ENCODE measurements around the gene NUP155. TPM values are rescaled to one million over a fixed set of nuclear protein-coding genes. Genes with fewer than 3 reads are reported as not detected.

The NUP155 gene
- total RNA-seq, 1 donor from 2014 or later = 17.1 TPM

- TF ChIP-seq CTCF (IDR thresholded peaks at IDR 0.05) = no peak
- Histone ChIP-seq H3K4me1 (no peaks in the 10 kb centered on the region), H3K27me3 (no peaks in the 10 kb centered on the region), H3K27ac (no peak overlapping the region), H3K4me3 (no peak overlapping the region), H3K9me3 (no peaks in the 10 kb centered on the region), H3K36me3 (peaks cover 97% of the 10 kb centered on the region)
- ATAC-seq (no peak), DNase-seq (no peak)
- intact Hi-C loops (cut with DNase I) = no loop called here
These were observed 44.4 kb downstream of the NUP155 start for GRCh38 chr5:37326536-37326935.

- no peak overlapping the region for H3K4me3 ChIP-seq
- H3K27ac ChIP-seq = no peak overlapping the region
- ATAC-seq (no peak), DNase-seq (no peak)
- no peaks in the 10 kb centered on the region for H3K27me3 ChIP-seq
- no peaks in the 10 kb centered on the region for H3K4me1 ChIP-seq
- no peak for TF ChIP-seq CTCF (IDR thresholded peaks at IDR 0.05)
- no peaks in the 10 kb centered on the region for H3K9me3 ChIP-seq
- intact Hi-C loops (cut with DNase I) = no loop called here
- peaks cover 89% of the 10 kb centered on the region for H3K36me3 ChIP-seq
These were observed 47.3 kb downstream of the NUP155 start for GRCh38 chr5:37323607-37324006.

GRCh38 chr5:37319037-37319782 is 51.7 kb downstream of the NUP155 start:
- ATAC-seq (no peak), DNase-seq (no peak)
- Histone ChIP-seq H3K4me3 (no peak overlapping the region), H3K27ac (no peak overlapping the region), H3K4me1 (no peaks in the 10 kb centered on the region), H3K36me3 (peaks cover 83% of the 10 kb centered on the region), H3K9me3 (no peaks in the 10 kb centered on the region), H3K27me3 (no peaks in the 10 kb centered on the region)
- TF ChIP-seq CTCF (IDR thresholded peaks at IDR 0.05) = no peak
- intact Hi-C loops (cut with DNase I) = loop anchor here (10.0 kb wide), 1 partner anchor 94 kb away; no protein-coding TSS in a partner anchor

GRCh38 chr5:37316027-37316426 is 54.9 kb downstream of the NUP155 start:
- DNase-seq (no peak), ATAC-seq (no peak)
- intact Hi-C loops (cut with DNase I) = loop anchor here (10.0 kb wide), 1 partner anchor 91 kb away; no protein-coding TSS in a partner anchor
- Histone ChIP-seq H3K36me3 (peaks cover 85% of the 10 kb centered on the region), H3K9me3 (no peaks in the 10 kb centered on the region), H3K4me1 (no peaks in the 10 kb centered on the region), H3K27me3 (no peaks in the 10 kb centered on the region), H3K4me3 (no peak overlapping the region), H3K27ac (no peak overlapping the region)
- TF ChIP-seq CTCF (IDR thresholded peaks at IDR 0.05) = no peak

- Histone ChIP-seq H3K36me3 (peaks cover 98% of the 10 kb centered on the region), H3K4me3 (no peak overlapping the region), H3K27ac (no peak overlapping the region), H3K9me3 (no peaks in the 10 kb centered on the region), H3K4me1 (no peaks in the 10 kb centered on the region), H3K27me3 (no peaks in the 10 kb centered on the region)
- intact Hi-C loops (cut with DNase I) = loop anchor here (10.0 kb wide), 1 partner anchor 86 kb away; no protein-coding TSS in a partner anchor
- TF ChIP-seq CTCF (IDR thresholded peaks at IDR 0.05) = no peak
- no peak for DNase-seq
- no peak for ATAC-seq
These were observed 60.5 kb downstream of the NUP155 start for GRCh38 chr5:37310360-37310759.
